Erythroblast (primary cell): ENCODE measurements around the gene THAP7.
"Not testable (repeated sequence)": the region's sequence is repeated elsewhere in the genome, so short reads cannot be mapped to it uniquely, and the experiment has no call there.

Source experiments
- GATA1 ChIP-seq: IDR thresholded peaks from 2 replicates; pipeline ENCODE4 v1.6.1; 2011; ENCODE audit warnings: low read depth, mild to moderate bottlenecking, control low read depth, low read length, moderate library complexity
- POLR2A ChIP-seq: IDR thresholded peaks from 2 replicates; pipeline ENCODE4 v1.6.1; 2011; ENCODE audit warnings: mild to moderate bottlenecking, low read length

- TF ChIP-seq POLR2A, GATA1: not testable (repeated sequence)
These were observed 29.8 kb downstream of the THAP7 start for GRCh38 chr22:20972014-20972694.
